ENCODE measurements around the gene LRIG1. TPM values are rescaled to one million over a fixed set of nuclear protein-coding genes. Genes with fewer than 3 reads are reported as not detected.

Gene LRIG1
- total RNA-seq, 1 donor from 2014 or later = 30.7 TPM

GRCh38 chr3:66496746-66497145 lies 4.1 kb downstream of the LRIG1 start:
- Histone ChIP-seq H3K27ac (peak overlapping the region; percentile 22), H3K9me3 (no peaks in the 10 kb centered on the region), H3K4me1 (peaks cover 73% of the 10 kb centered on the region), H3K4me3 (no peak overlapping the region), H3K27me3 (no peaks in the 10 kb centered on the region), H3K36me3 (no peaks in the 10 kb centered on the region)
- DNase-seq (ENCODE audit: extremely low spot score in 2 of 2) = no peak
- TF ChIP-seq, protein P1, sequence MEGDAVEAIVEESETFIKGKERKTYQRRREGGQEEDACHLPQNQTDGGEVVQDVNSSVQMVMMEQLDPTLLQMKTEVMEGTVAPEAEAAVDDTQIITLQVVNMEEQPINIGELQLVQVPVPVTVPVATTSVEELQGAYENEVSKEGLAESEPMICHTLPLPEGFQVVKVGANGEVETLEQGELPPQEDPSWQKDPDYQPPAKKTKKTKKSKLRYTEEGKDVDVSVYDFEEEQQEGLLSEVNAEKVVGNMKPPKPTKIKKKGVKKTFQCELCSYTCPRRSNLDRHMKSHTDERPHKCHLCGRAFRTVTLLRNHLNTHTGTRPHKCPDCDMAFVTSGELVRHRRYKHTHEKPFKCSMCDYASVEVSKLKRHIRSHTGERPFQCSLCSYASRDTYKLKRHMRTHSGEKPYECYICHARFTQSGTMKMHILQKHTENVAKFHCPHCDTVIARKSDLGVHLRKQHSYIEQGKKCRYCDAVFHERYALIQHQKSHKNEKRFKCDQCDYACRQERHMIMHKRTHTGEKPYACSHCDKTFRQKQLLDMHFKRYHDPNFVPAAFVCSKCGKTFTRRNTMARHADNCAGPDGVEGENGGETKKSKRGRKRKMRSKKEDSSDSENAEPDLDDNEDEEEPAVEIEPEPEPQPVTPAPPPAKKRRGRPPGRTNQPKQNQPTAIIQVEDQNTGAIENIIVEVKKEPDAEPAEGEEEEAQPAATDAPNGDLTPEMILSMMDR (IDR thresholded peaks at IDR 0.05) = no peak
- TF ChIP-seq POLR2A (IDR thresholded peaks at IDR 0.05) (no peak), POLR2AphosphoS5 (IDR thresholded peaks at IDR 0.05; ENCODE audit: insufficient read depth in 1 of 2, low read depth in 1 of 2) (no peak)
- intact Hi-C loops (cut with DNase I) = no loop called here

- no peak for DNase-seq (ENCODE audit: extremely low spot score in 2 of 2)
- H3K9me3 ChIP-seq = no peaks in the 10 kb centered on the region
- intact Hi-C loops (cut with DNase I) = no loop called here
- H3K4me1 ChIP-seq = peaks cover 74% of the 10 kb centered on the region
- H3K27ac ChIP-seq = peak overlapping the region; percentile 22
- TF ChIP-seq POLR2AphosphoS5 (IDR thresholded peaks at IDR 0.05; ENCODE audit: insufficient read depth in 1 of 2, low read depth in 1 of 2) (no peak), POLR2A (IDR thresholded peaks at IDR 0.05) (no peak)
- TF ChIP-seq, protein P1 (IDR thresholded peaks at IDR 0.05) = no peak
- H3K27me3 ChIP-seq = no peaks in the 10 kb centered on the region
- no peak overlapping the region for H3K4me3 ChIP-seq
- H3K36me3 ChIP-seq = no peaks in the 10 kb centered on the region
These were observed 4.5 kb downstream of the LRIG1 start for GRCh38 chr3:66496301-66496700.

- Histone ChIP-seq H3K27me3 (no peaks in the 10 kb centered on the region), H3K36me3 (no peaks in the 10 kb centered on the region), H3K4me3 (no peak overlapping the region), H3K4me1 (peaks cover 80% of the 10 kb centered on the region), H3K27ac (no peak overlapping the region), H3K9me3 (no peaks in the 10 kb centered on the region)
- TF ChIP-seq POLR2AphosphoS5 (IDR thresholded peaks at IDR 0.05; ENCODE audit: insufficient read depth in 1 of 2, low read depth in 1 of 2) (no peak), POLR2A (IDR thresholded peaks at IDR 0.05) (no peak)
- TF ChIP-seq, protein P1 (IDR thresholded peaks at IDR 0.05) = no peak
- DNase-seq (ENCODE audit: extremely low spot score in 2 of 2) = no peak
- intact Hi-C loops (cut with DNase I) = no loop called here
These were observed 5.2 kb downstream of the LRIG1 start for GRCh38 chr3:66495668-66496045.

DNA sequence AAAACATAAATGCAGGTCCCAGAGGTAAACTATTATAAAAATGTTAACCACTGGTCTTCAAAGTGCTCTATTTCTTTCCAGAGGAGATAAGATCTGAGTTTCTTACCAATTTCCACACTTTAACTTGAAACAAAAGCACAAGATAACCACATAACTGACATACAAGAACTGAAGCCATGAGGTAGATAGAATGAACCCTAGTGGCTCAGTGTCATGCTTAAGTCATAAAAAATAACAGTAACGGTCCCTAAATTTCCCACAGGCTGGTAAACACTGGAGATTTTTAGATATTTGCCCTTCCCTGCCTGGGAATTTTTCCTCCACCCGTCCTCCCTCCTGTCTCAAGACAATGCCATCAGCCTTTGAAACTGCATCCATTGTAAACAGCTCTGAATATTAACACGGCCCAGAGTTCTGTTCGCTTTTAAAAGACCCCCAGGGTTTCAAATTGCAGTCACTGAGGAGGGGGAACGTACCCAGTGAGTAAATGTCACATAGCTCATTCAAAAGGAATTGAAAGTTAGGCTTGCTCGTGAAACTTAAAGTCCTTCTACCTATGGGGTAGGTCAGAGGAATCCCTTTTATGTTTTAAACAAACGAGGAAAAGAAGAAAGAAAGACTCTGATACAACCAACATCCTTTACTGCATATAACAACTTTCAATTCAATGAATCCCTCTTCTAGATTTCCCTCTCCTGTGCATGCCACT lies 5.7 kb downstream of the LRIG1 start:
- Histone ChIP-seq H3K4me3 (no peak overlapping the region), H3K9me3 (no peaks in the 10 kb centered on the region), H3K27me3 (no peaks in the 10 kb centered on the region), H3K4me1 (peaks cover 86% of the 10 kb centered on the region), H3K36me3 (no peaks in the 10 kb centered on the region), H3K27ac (no peak overlapping the region)
- intact Hi-C loops (cut with DNase I) = no loop called here
- DNase-seq (ENCODE audit: extremely low spot score in 2 of 2) = no peak
- TF ChIP-seq POLR2AphosphoS5 (IDR thresholded peaks at IDR 0.05; ENCODE audit: insufficient read depth in 1 of 2, low read depth in 1 of 2) (no peak), POLR2A (IDR thresholded peaks at IDR 0.05) (no peak)
- TF ChIP-seq, protein P1 (IDR thresholded peaks at IDR 0.05) = no peak

DNA sequence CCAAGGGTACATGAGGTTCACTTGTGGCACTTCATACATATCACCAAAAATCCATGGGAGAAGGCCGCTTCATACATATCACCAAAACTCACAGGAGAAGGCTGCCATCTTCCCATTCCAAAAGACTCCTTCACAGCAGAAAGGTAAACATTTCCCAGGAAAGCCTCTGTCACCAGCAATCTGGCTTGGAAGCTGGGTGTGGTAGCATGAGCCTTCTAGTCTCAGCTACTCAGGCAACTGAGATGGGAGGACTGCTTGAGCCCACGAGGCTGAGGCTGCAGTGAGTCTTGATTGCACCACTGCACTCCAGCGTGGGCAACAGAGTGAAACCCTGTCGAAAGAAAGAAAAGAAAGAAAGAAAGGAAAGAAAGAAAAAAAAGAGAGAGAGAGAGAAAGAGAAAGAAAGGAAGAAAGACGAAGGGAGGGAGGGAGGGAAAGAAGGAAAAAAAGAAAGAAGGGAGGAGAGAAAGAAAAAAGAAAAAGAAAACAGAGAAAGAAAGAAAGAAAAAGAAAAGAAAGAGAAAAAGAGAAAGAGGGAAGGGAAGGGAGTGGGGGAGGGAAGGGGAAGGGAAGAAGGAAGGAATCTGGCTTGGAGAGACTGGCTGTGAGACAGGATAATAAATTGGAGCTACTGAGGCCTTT lies 7.2 kb downstream of the LRIG1 start:
- no peaks in the 10 kb centered on the region for H3K9me3 ChIP-seq
- no peaks in the 10 kb centered on the region for H3K27me3 ChIP-seq
- peaks cover 92% of the 10 kb centered on the region for H3K4me1 ChIP-seq
- H3K36me3 ChIP-seq = no peaks in the 10 kb centered on the region
- intact Hi-C loops (cut with DNase I) = no loop called here
- no peak overlapping the region for H3K27ac ChIP-seq
- no peak for DNase-seq (ENCODE audit: extremely low spot score in 2 of 2)
- TF ChIP-seq, protein P1 (IDR thresholded peaks at IDR 0.05) = no peak
- TF ChIP-seq POLR2A (IDR thresholded peaks at IDR 0.05) (no peak), POLR2AphosphoS5 (IDR thresholded peaks at IDR 0.05; ENCODE audit: insufficient read depth in 1 of 2, low read depth in 1 of 2) (no peak)
- no peak overlapping the region for H3K4me3 ChIP-seq
